H1 (cell line): ENCODE measurements around the gene NFYB. TPM values are rescaled to one million over a fixed set of nuclear protein-coding genes. Genes with fewer than 3 reads are reported as not detected.

Source experiments
- CTCF ChIA-PET: fragments of 300-600 bp; sonication (Branson Sonifier 250); formaldehyde crosslinking; loops from one replicate; lab custom pipeline; 2021; ENCODE audit not compliant: partially characterized antibody; lab: Charles Lee
- POLR2A ChIA-PET: fragments of 300-600 bp; sonication (Branson Sonifier 250); formaldehyde crosslinking; loops from one replicate; lab custom pipeline; 2021; ENCODE audit warnings: inconsistent platforms; ENCODE audit not compliant: partially characterized antibody; lab: Charles Lee
- DNase-seq, 2 experiments: peaks; one replicate each; pipeline versions ENCODE4 v3.0.0 to v3.0.0-alpha.2; 2010 to 2022; ENCODE audit warnings: low spot score in 2 of 2, low read depth in 1 of 2, mixed read lengths in 1 of 2
- FAIRE-seq: peaks from 2 replicates; lab custom pipeline; 2011; peaks lifted over from hg19 to GRCh38; lab: Jason Lieb, UNC
- H2AFZ ChIP-seq: 2 replicates; pipeline ENCODE4 v1.8.1; 2012; ENCODE audit warnings: low read length, inconsistent platforms
- H2AK5ac ChIP-seq: 2 replicates; pipeline ENCODE4 v1.6.1; 2013; ENCODE audit warnings: low read depth, low read length
- H2BK120ac ChIP-seq: replicated peaks from 2 replicates; pipeline ENCODE3; 2013; ENCODE audit warnings: low read depth, low read length, inconsistent platforms
- H2BK12ac ChIP-seq: 2 replicates; pipeline ENCODE4 v1.6.1; 2013; ENCODE audit warnings: low read depth, low read length
- H2BK15ac ChIP-seq: 2 replicates; pipeline ENCODE4 v1.6.1; 2013; ENCODE audit warnings: low read length
- H2BK20ac ChIP-seq: 2 replicates; pipeline ENCODE4 v1.6.1; 2013; ENCODE audit warnings: low read length
- H2BK5ac ChIP-seq: 2 replicates; pipeline ENCODE4 v1.6.1; 2013; ENCODE audit warnings: low read depth, low read length
- H3K14ac ChIP-seq: 2 replicates; pipeline ENCODE4 v1.6.1; 2013; ENCODE audit warnings: inconsistent platforms; ENCODE audit not compliant: insufficient read length
- H3K18ac ChIP-seq: 2 replicates; pipeline ENCODE4 v1.6.1; 2013; ENCODE audit warnings: low read length; ENCODE audit errors: extremely low read depth
- H3K23ac ChIP-seq: 2 replicates; pipeline ENCODE4 v1.6.1; 2013; ENCODE audit warnings: inconsistent platforms; ENCODE audit not compliant: insufficient read length
- H3K23me2 ChIP-seq: 2 replicates; pipeline ENCODE4 v1.6.1; 2013; ENCODE audit warnings: low read depth, low read length
- H3K27ac ChIP-seq: 2 replicates; pipeline ENCODE4 v1.6.1; 2011; ENCODE audit warnings: low read depth, low read length, inconsistent platforms
- H3K27me3 ChIP-seq, 4 experiments: replicated peaks in 1 of 4; 1 replicate in 1 of 4; 2 replicates in 3 of 4; pipeline versions ENCODE4 v1.6.1 to v1.8.1; 2011 to 2013; ENCODE audit warnings: low read length in 3 of 4, mild to moderate bottlenecking in 3 of 4, inconsistent platforms in 2 of 4, mixed read lengths in 2 of 4, moderate library complexity in 1 of 4; ENCODE audit not compliant: control insufficient read depth in 3 of 4, insufficient read depth in 3 of 4; ENCODE audit errors: extremely low read depth in 1 of 4
- H3K36me3 ChIP-seq, 4 experiments: 2 replicates each; pipeline versions ENCODE4 v1.6.1 to v1.8.1; 2011 to 2013; ENCODE audit warnings: mild to moderate bottlenecking in 4 of 4, low read length in 3 of 4, moderate library complexity in 2 of 4, control low read depth in 1 of 4, inconsistent platforms in 1 of 4; ENCODE audit not compliant: insufficient read depth in 4 of 4, control insufficient read depth in 2 of 4
- H3K4ac ChIP-seq: replicated peaks from 2 replicates; pipeline ENCODE3; 2013; ENCODE audit warnings: low read length, low read depth, mixed read lengths, inconsistent platforms; ENCODE audit not compliant: insufficient read length
- H3K4me1 ChIP-seq, 4 experiments: replicated peaks in 1 of 4; 1 replicate in 1 of 4; 2 replicates in 3 of 4; pipeline versions ENCODE4 v1.6.1 to v1.8.1; 2011 to 2013; ENCODE audit warnings: low read length in 3 of 4, inconsistent platforms in 2 of 4, mixed read lengths in 1 of 4; ENCODE audit not compliant: insufficient read depth in 4 of 4, control insufficient read depth in 3 of 4
- H3K4me2 ChIP-seq, 2 experiments: 2 replicates each; pipeline versions ENCODE4 v1.6.1 to v1.8.1; 2011 to 2013; ENCODE audit warnings: low read depth in 2 of 2, low read length in 2 of 2, control low read depth in 1 of 2, inconsistent platforms in 1 of 2, mild to moderate bottlenecking in 1 of 2; ENCODE audit not compliant: insufficient read depth in 1 of 2
- H3K4me3 ChIP-seq, 4 experiments: fragments of 200-600, 300-600 bp in 1 of 4; sonication (generic), shearing (Covaris generic), sonication (Bioruptor Twin) in 1 of 4; 2 replicates each; pipeline versions ENCODE4 v1.5.1 to v1.8.1; 2011 to 2016; ENCODE audit warnings: low read length in 4 of 4, low read depth in 3 of 4, control low read depth in 2 of 4, inconsistent platforms in 2 of 4, mild to moderate bottlenecking in 2 of 4, mixed read lengths in 1 of 4, moderate library complexity in 1 of 4; ENCODE audit not compliant: insufficient read depth in 2 of 4; ENCODE audit errors: extremely low read depth in 1 of 4
- H3K56ac ChIP-seq: replicated peaks from 2 replicates; pipeline ENCODE3; 2013; ENCODE audit warnings: low read depth, mild to moderate bottlenecking, mixed read lengths, low read length, inconsistent platforms; ENCODE audit not compliant: insufficient read length
- H3K79me1 ChIP-seq: 2 replicates; pipeline ENCODE4 v1.6.1; 2013; ENCODE audit warnings: low read depth, low read length, control low read depth
- H3K79me2 ChIP-seq, 2 experiments: 2 replicates each; pipeline versions ENCODE4 v1.6.1 to v1.8.1; 2012 to 2013; ENCODE audit warnings: low read length in 2 of 2, mild to moderate bottlenecking in 2 of 2, inconsistent platforms in 1 of 2; ENCODE audit not compliant: insufficient read depth in 2 of 2, control insufficient read depth in 1 of 2
- H3K9ac ChIP-seq, 4 experiments: replicated peaks in 1 of 4; 1 replicate in 1 of 4; 2 replicates in 3 of 4; pipeline versions ENCODE4 v1.6.1 to v1.8.1; 2011 to 2013; ENCODE audit warnings: low read depth in 3 of 4, low read length in 3 of 4, control low read depth in 2 of 4, mild to moderate bottlenecking in 2 of 4, moderate library complexity in 2 of 4, inconsistent platforms in 1 of 4; ENCODE audit errors: extremely low read depth in 1 of 4
- H3K9me3 ChIP-seq, 2 experiments: 2 replicates each; pipeline versions ENCODE4 v1.6.1 to v1.8.1; 2012 to 2013; ENCODE audit warnings: mild to moderate bottlenecking in 2 of 2, moderate library complexity in 2 of 2, control low read depth in 1 of 2, inconsistent platforms in 1 of 2, low read depth in 1 of 2, low read length in 1 of 2, mixed read lengths in 1 of 2; ENCODE audit not compliant: insufficient read depth in 2 of 2
- H4K20me1 ChIP-seq, 2 experiments: replicated peaks in 1 of 2; 2 replicates each; pipeline versions ENCODE3 to v1.8.1; 2011 to 2013; ENCODE audit warnings: inconsistent platforms in 2 of 2, low read length in 2 of 2, mild to moderate bottlenecking in 1 of 2; ENCODE audit not compliant: insufficient read depth in 2 of 2, control insufficient read depth in 1 of 2
- H4K5ac ChIP-seq: 2 replicates; pipeline ENCODE4 v1.6.1; 2013; ENCODE audit warnings: low read length, low read depth, mixed read lengths, inconsistent platforms; ENCODE audit not compliant: insufficient read length
- H4K8ac ChIP-seq: 2 replicates; pipeline ENCODE4 v1.8.0; 2013; ENCODE audit warnings: mild to moderate bottlenecking, moderate library complexity, low read length, inconsistent platforms; ENCODE audit not compliant: insufficient read depth; ENCODE audit errors: extremely low read depth
- H4K91ac ChIP-seq: replicated peaks from 2 replicates; pipeline ENCODE3; 2013; ENCODE audit warnings: low read length, mixed read lengths, inconsistent platforms; ENCODE audit not compliant: insufficient read length
- ATF3 ChIP-seq: IDR thresholded peaks from 2 replicates; pipeline ENCODE4 v1.6.1; 2011; ENCODE audit warnings: low read depth, mild to moderate bottlenecking, low read length; ENCODE audit not compliant: insufficient read depth
- EZH2 ChIP-seq: fragments of 200-600 bp; sonication (generic); IDR thresholded peaks from 2 replicates; pipeline ENCODE4 v1.7.1; 2012; ENCODE audit warnings: low read depth, mild to moderate bottlenecking, moderate library complexity, low read length, inconsistent platforms; ENCODE audit not compliant: severe bottlenecking
- FOSL1 ChIP-seq: IDR thresholded peaks from 2 replicates; pipeline ENCODE4 v1.6.1; 2011; ENCODE audit warnings: mild to moderate bottlenecking, low read depth, low read length, moderate library complexity; ENCODE audit not compliant: insufficient read depth
- GTF2F1 ChIP-seq: IDR thresholded peaks from 2 replicates; pipeline ENCODE4 v1.6.1; 2012; ENCODE audit warnings: low read depth, low read length, improper control_type of control experiment, borderline replicate concordance
- HDAC2 ChIP-seq, 2 experiments: fragments of 300-600 bp in 1 of 2; sonication (generic) in 1 of 2; IDR thresholded peaks; 2 replicates each; pipeline ENCODE4 v1.6.1; 2011 to 2012; ENCODE audit warnings: low read depth in 2 of 2, low read length in 2 of 2, mild to moderate bottlenecking in 2 of 2, moderate library complexity in 2 of 2, borderline replicate concordance in 1 of 2, inconsistent platforms in 1 of 2
- JUN ChIP-seq: IDR thresholded peaks from 2 replicates; pipeline ENCODE4 v1.6.1; 2011; ENCODE audit warnings: low read depth, mild to moderate bottlenecking, improper control_type of control experiment, low read length
- KDM5A ChIP-seq: fragments of 200-600 bp; IDR thresholded peaks from 2 replicates; pipeline ENCODE4 v1.7.1; 2012; ENCODE audit warnings: mild to moderate bottlenecking, low read length, inconsistent platforms, mixed read lengths
- RAD21 ChIP-seq, 2 experiments: IDR thresholded peaks in 1 of 2; conservative IDR thresholded peaks in 1 of 2; 2 replicates each; pipeline ENCODE4 v1.6.1; 2011; ENCODE audit warnings: low read depth in 2 of 2, low read length in 2 of 2, improper control_type of control experiment in 1 of 2, inconsistent platforms in 1 of 2, mild to moderate bottlenecking in 1 of 2, moderate library complexity in 1 of 2
- RXRA ChIP-seq: IDR thresholded peaks from 2 replicates; pipeline ENCODE4 v1.6.1; 2011; ENCODE audit warnings: low read depth, mild to moderate bottlenecking, low read length, moderate library complexity; ENCODE audit not compliant: insufficient read depth
- SIX5 ChIP-seq: IDR thresholded peaks from 2 replicates; pipeline ENCODE4 v1.6.1; 2011; ENCODE audit warnings: mild to moderate bottlenecking, low read depth, low read length
- TAF1 ChIP-seq: IDR thresholded peaks from 2 replicates; pipeline ENCODE4 v1.6.1; 2011; ENCODE audit warnings: mild to moderate bottlenecking, low read depth, low read length
- ZNF274 ChIP-seq: IDR thresholded peaks from 2 replicates; pipeline ENCODE4 v1.7.0; 2012; ENCODE audit warnings: low read length, borderline replicate concordance; ENCODE audit errors: extremely low read depth
- WGBS, 2 experiments: shearing (Covaris generic) in 1 of 2; methylation state at CpG; one replicate each; pipeline versions ENCODE4 v1.1.6 to v1.1.7; 2013 to 2015; ENCODE audit warnings: low lambda C conversion rate in 2 of 2, mixed read lengths in 2 of 2, inconsistent platforms in 1 of 2, low coverage in 1 of 2, missing lambda C conversion rate in 1 of 2; ENCODE audit not compliant: insufficient replicate concordance in 2 of 2, insufficient coverage in 1 of 2, insufficient read length in 1 of 2; ENCODE audit errors: extremely low coverage in 1 of 2, missing lambda C conversion rate in 1 of 2; 5-methylcytosine and 5-hydroxymethylcytosine counted together
- polyA plus RNA-seq, 7 experiments: library from polyadenylated mRNA; depleted of rRNA in 3 of 7; stranded (reverse) in 5 of 7; unstranded in 2 of 7; fragments of >200 nt in 5 of 7; fragments of 200-250 nt in 2 of 7; gene quantifications; 1 replicate in 5 of 7; 2 replicates in 1 of 7; 4 replicates in 1 of 7; pipeline versions ENCODE4 v1.2.1 to v1.2.3, GENCODE V29; 2011 to 2013; ENCODE audit warnings: missing spikeins in 2 of 7, mixed read lengths in 2 of 7
- total RNA-seq: library from RNA; stranded (reverse); fragmentation: NEBNext Ultra II Directional; extraction: Animal tissue kit (Norgen Biotek cat#: 25700); gene quantifications from 2 replicates; pipeline ENCODE4 v1.2.1, GENCODE V29; 2021

The NFYB gene
- total and polyA plus RNA-seq, 2 of the 8 experiments (the other 6 are each of a cell fraction or from before 2014, with no cell fraction given) = 29.1 to 43.5 TPM

DNA sequence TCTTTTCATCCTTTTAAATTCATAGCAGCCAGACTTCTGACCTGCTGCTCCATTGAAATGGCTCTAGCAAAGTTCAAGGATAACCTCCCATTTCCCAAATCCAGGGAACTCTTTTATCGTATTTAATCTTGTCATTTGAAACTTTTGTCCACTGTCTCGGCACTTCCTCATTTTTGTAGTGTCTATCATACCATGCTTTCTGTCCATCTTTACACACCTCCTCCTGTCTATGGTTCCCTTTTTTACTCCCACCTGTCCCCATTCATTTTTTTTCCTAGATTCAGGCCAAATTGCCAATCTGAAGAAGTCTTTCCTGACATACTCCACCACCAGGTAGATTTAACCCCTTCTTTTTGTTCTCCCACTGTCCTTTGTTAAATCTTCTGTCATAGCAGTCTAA is 31.0 kb downstream of the NFYB start:
- 87% methylated on average over 2 of the region's 2 CpGs; no CpG with 5 or more reads in 1 of the 2 experiments for WGBS, 2 experiments
- no peak overlapping the region for H2BK12ac ChIP-seq
- H2BK120ac ChIP-seq = no peak overlapping the region
- no peak overlapping the region; a peak in 1 of 8 replicates for H3K4me3 ChIP-seq
- H4K5ac ChIP-seq = no peak overlapping the region
- FAIRE-seq (no peak), DNase-seq (no peak)
- peak overlapping the region; percentile 9; the same call in 1 of the 2 replicates for H3K18ac ChIP-seq
- no peaks in the 10 kb centered on the region for H3K79me1 ChIP-seq
- CTCF ChIA-PET = interaction anchor here (0.6 to 0.8 kb wide), 2 partner anchors 15 to 109 kb away, joined by 3 read pairs; no protein-coding TSS in a partner anchor
- peak overlapping the region in 1 of 2 experiments; percentile 34; a peak in 1 of 4 replicates for H3K4me2 ChIP-seq
- no peaks in the 10 kb centered on the region for H3K9me3 ChIP-seq
- no peaks in the 10 kb centered on the region for H3K79me2 ChIP-seq
- H2BK15ac ChIP-seq = no peak overlapping the region
- H3K27ac ChIP-seq = no peak overlapping the region
- no peak overlapping the region for H2BK5ac ChIP-seq
- H3K23ac ChIP-seq = no peak overlapping the region
- no peak overlapping the region for H3K9ac ChIP-seq
- no peak overlapping the region for H2AK5ac ChIP-seq
- H4K20me1 ChIP-seq = no peaks in the 10 kb centered on the region
- H2AFZ ChIP-seq = no peak overlapping the region
- H3K56ac ChIP-seq = no peak overlapping the region
- no peaks in the 10 kb centered on the region for H3K36me3 ChIP-seq
- H3K4ac ChIP-seq = no peak overlapping the region
- no peaks in the 10 kb centered on the region for H3K27me3 ChIP-seq
- no peak overlapping the region for H2BK20ac ChIP-seq
- no peak overlapping the region for H4K8ac ChIP-seq
- no peak overlapping the region for H3K14ac ChIP-seq
- POLR2A ChIA-PET = interaction anchor here (1.0 kb wide), 1 partner anchor 10 kb away, joined by 3 read pairs; no protein-coding TSS in a partner anchor
- peaks cover 0 to 4% (median 0%) of the 10 kb centered on the region in 4 experiments; a peak in 2 of 7 replicates for H3K4me1 ChIP-seq
- no peaks in the 10 kb centered on the region for H3K23me2 ChIP-seq
- no peak overlapping the region for H4K91ac ChIP-seq
- TF ChIP-seq FOSL1 (no peak), KDM5A (no peak), JUN (no peak), RAD21 (IDR thresholded peaks at IDR 0.05 in 1 of 2, conservative IDR thresholded peaks at IDR 0.05 in 1 of 2; ENCODE audit: low read depth in 2 of 2, low read length in 2 of 2) (no peak), HDAC2 (IDR thresholded peaks at IDR 0.05; ENCODE audit: borderline replicate concordance in 1 of 2, low read depth in 2 of 2, low read length in 2 of 2) (no peak), SIX5 (no peak), GTF2F1 (no peak), EZH2 (no peak), TAF1 (no peak), ATF3 (no peak), ZNF274 (no peak), RXRA (no peak)
